Nephron (organoid): Measurements from ENCODE around the gene CERCAM.
"Not testable (repeated sequence)": the region's sequence is repeated elsewhere in the genome, so short reads cannot be mapped to it uniquely, and the experiment has no call there.

Experiments
- H3K27ac Mint-ChIP-seq, 3 experiments: 2 replicates each; pipeline ENCODE4 v1.8.0; 2020; ENCODE audit warnings: mixed read lengths in 3 of 3, mild to moderate bottlenecking in 2 of 3, moderate library complexity in 1 of 3
- H3K27me3 Mint-ChIP-seq: 2 replicates; pipeline ENCODE4 v1.8.0; 2021; ENCODE audit warnings: low read depth, mild to moderate bottlenecking, moderate library complexity, mixed read lengths
- H3K36me3 Mint-ChIP-seq: 2 replicates; pipeline ENCODE4 v1.8.0; 2020; ENCODE audit warnings: low read depth, mixed read lengths
- H3K4me1 Mint-ChIP-seq: 2 replicates; pipeline ENCODE4 v1.8.0; 2020; ENCODE audit warnings: mixed read lengths
- H3K4me3 Mint-ChIP-seq, 3 experiments: 2 replicates each; pipeline ENCODE4 v1.8.0; 2020; ENCODE audit warnings: mild to moderate bottlenecking in 3 of 3, mixed read lengths in 3 of 3, moderate library complexity in 2 of 3
- H3K9me3 Mint-ChIP-seq: 2 replicates; pipeline ENCODE4 v1.8.0; 2020; ENCODE audit warnings: mixed read lengths
- CTCF ChIP-seq, 3 experiments: fragments of 200-600 bp; sonication (generic); IDR thresholded peaks; one replicate each; pipeline ENCODE4 v1.5.0; 2021; ENCODE audit warnings: antibody characterized with exemption in 3 of 3; ENCODE audit not compliant: unreplicated experiment in 3 of 3

Gene CERCAM

GRCh38 chr9:128435611-128436010, 15.0 kb downstream of the CERCAM start:
- no peak overlapping the region for H3K4me3 Mint-ChIP-seq
- H3K4me1 Mint-ChIP-seq = no peaks in the 10 kb centered on the region
- no peak for TF ChIP-seq CTCF (IDR thresholded peaks at IDR 0.05; ENCODE audit: unreplicated experiment in 3 of 3)
- no peak overlapping the region for H3K27ac Mint-ChIP-seq
- no peaks in the 10 kb centered on the region for H3K9me3 Mint-ChIP-seq
- H3K36me3 Mint-ChIP-seq = peaks cover 4% of the 10 kb centered on the region
- H3K27me3 Mint-ChIP-seq = no peaks in the 10 kb centered on the region

- TF ChIP-seq CTCF (IDR thresholded peaks at IDR 0.05; ENCODE audit: unreplicated experiment in 3 of 3) = peak; percentile 83 to 94 (median 90)
- Mint-ChIP-seq H3K4me1 (no peaks in the 10 kb centered on the region), H3K27me3 (peaks cover 3% of the 10 kb centered on the region), H3K27ac (no peak overlapping the region), H3K9me3 (no peaks in the 10 kb centered on the region), H3K36me3 (peaks cover 4% of the 10 kb centered on the region), H3K4me3 (no peak overlapping the region)
Measured at GRCh38 chr9:128438343-128439109, 17.9 kb downstream of the CERCAM start.

DNA sequence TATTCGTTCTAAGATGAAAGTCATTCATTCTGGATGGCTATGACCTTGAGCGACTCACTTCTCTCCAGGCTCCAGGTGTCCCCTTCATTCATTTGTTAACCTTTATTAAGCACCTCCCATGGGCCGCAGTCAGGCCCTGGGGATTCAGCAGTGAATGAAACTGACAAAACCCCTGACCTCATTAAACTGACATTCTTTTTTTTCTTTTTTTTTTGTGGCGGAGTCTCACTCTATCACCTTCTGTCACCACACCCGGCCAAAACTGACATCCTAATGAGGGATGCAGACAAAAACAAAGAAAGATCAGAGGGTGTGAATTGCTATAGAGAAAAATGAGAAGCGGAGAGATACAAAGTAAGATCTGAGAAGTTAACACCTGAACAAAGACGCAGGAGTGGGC, 18.6 kb downstream of the CERCAM start:
- Mint-ChIP-seq H3K4me3 (no peak overlapping the region), H3K4me1 (no peaks in the 10 kb centered on the region), H3K36me3 (peaks cover 4% of the 10 kb centered on the region), H3K27ac (no peak overlapping the region), H3K27me3 (peaks cover 3% of the 10 kb centered on the region), H3K9me3 (no peaks in the 10 kb centered on the region)
- no peak for TF ChIP-seq CTCF (IDR thresholded peaks at IDR 0.05; ENCODE audit: unreplicated experiment in 3 of 3)

- Mint-ChIP-seq H3K36me3 (no peaks in the 10 kb centered on the region), H3K27me3 (peaks cover 3% of the 10 kb centered on the region), H3K4me3 (no peak overlapping the region), H3K4me1 (no peaks in the 10 kb centered on the region), H3K9me3 (peaks cover 3% of the 10 kb centered on the region), H3K27ac (no peak overlapping the region)
- TF ChIP-seq CTCF (IDR thresholded peaks at IDR 0.05; ENCODE audit: unreplicated experiment in 3 of 3) = no peak
Measured at GRCh38 chr9:128442150-128442549, 21.5 kb downstream of the CERCAM start.

- not testable (repeated sequence) for H3K9me3 Mint-ChIP-seq, H3K4me3 Mint-ChIP-seq, H3K36me3 Mint-ChIP-seq, H3K4me1 Mint-ChIP-seq, H3K27me3 Mint-ChIP-seq, H3K27ac Mint-ChIP-seq
Measured at GRCh38 chr9:128446505-128446904, 25.8 kb downstream of the CERCAM start.

DNA sequence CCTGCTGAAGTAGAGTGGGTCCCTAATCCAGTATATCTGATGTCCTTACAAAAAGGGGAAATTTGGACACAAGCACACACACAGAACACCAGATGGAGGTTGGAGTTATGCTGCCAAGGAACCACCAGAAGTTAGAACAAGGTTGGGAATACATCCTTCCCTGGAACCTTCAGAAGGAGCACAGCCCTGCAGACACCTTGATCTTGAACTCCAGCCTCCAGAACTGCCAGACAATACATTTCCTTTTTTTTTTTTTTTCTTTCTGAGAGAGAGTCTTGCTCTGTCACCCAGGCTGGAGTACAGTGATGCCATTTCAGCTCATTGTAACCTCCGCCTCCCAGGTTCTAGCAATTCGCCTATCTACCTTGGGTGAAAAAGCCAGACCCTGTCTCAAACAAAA, 28.1 kb downstream of the CERCAM start:
- Mint-ChIP-seq H3K9me3 (peaks cover 3% of the 10 kb centered on the region), H3K27me3 (no peaks in the 10 kb centered on the region), H3K4me1 (no peaks in the 10 kb centered on the region), H3K36me3 (no peaks in the 10 kb centered on the region), H3K4me3 (no peak overlapping the region), H3K27ac (no peak overlapping the region)
- TF ChIP-seq CTCF (IDR thresholded peaks at IDR 0.05; ENCODE audit: unreplicated experiment in 3 of 3) = no peak
